HG02943 (cell line): ENCODE data around the gene BSG.

Source experiments
- ATAC-seq: cut with Tn5 transposase; IDR thresholded peaks from one replicate; pipeline ENCODE4 v1.9.1; 2021; ENCODE audit warnings: mild to moderate bottlenecking, low read depth, moderate library complexity; ENCODE audit not compliant: unreplicated experiment

The BSG gene

DNA sequence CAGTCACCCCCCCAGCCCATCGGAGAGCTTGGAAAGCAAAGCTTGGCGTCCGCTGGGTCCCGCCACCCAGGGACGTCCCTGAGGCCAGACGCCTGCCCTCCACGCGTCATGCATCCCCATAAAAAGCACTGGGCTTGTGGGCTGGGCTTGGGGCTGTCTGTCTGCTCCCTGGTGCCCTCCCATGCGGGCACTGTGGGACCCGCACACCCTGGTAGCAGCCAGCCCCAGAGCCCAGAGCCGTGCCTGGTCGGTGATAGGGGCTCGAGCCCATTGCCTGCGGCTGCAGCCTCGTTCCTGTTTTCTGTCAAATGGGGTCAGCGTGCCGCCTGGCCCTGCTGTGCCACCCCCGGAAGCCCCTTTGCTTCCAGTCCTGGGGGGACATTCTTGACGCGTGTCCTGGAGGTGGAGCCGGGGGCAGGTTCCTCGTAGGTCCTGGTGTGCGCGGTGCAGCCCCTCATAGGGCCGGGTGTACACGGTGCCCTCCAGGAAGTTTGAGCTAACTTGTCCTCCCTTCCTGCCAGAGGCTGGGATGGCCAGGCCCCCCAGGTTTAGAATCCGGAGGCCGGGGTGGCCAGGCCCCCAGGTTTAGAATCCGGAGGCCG lies 32.9 kb upstream of the BSG start:
- ATAC-seq: no peak

GRCh38 chr19:540867-541637 lies 31.3 kb upstream of the BSG start:
- ATAC-seq: no peak

DNA sequence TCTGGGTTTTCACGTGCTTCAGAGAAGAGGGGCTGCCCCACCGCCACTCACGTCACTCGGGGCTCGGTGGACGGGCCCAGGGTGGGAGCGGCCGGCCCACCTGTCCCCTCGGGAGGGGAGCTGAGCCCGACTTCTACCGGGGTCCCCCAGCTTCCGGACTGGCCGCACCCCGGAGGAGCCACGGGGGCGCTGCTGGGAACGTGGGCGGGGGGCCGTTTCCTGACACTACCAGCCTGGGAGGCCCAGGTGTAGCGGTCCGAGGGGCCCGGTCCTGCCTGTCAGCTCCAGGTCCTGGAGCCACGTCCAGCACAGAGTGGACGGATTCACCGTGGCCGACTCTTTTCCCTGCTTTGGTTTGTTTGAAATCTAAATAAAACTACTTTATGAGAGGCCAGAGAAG lies 30.7 kb upstream of the BSG start:
- no peak for ATAC-seq

DNA sequence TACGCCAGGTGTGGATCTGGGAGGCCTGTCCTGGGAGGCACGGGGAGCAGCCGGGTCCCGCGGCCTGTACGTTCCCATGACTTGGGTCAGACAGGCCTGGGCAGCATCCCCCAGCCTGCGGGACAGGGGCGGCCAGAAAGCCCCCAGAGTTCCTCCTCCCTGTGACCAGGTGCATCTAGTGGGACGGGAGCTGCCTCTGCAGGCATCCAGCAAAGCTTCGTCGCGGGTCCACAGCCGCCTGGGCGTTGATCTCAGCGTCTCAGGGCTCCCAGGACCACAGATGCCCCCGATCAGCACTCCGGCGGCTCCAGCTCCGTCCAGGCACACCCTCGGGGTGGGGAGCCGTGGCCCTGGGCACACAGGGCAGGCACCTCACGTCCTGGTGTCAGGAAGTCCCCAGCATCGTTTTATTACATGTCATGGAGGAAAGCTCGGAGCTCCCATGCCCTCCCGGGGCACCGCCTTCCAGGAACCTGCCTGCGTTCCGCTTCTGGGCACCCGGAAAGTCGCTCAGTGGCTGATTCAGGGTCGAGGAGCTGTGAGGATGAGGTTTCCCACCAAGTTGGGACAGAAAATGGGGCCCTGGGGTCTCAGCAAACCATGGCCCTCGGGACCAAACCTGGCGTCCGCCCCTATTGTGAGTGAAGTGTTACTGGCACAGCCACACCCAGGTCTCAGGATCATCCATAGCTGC lies 30.1 kb upstream of the BSG start:
- no peak for ATAC-seq

DNA sequence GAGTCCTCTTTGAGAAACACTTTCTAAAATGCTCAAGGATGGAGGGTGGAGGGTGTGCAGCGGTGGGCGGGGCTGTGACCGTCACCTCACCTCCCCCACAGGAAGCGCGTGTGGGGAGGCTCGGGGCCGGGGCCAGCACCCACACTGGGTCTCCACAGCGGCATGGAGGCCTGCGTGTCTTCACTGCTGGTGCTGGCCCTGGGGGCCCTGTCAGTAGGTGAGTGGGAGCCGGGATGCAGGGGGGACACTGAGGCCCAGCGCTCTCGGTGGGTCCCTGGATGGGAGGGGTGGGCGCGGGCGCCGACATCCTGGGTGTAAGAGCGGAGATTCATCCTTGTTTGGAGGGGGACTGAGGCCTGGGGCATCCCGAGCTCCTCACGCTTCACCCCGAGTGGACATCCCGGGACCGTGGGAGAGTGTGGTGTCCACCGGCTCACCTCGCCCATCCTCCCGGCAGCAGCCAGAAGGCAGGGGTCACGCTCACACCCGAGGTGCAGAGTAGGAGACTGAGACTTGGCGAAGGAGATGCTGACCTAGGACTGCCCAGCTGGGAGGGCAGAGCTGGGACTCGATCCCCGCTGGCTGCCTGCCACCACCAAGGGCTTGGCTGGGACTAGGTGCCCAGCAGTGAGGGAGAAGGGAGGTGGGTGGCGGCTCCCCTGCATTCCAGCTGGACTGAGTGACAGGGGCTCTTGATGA lies 28.3 kb upstream of the BSG start, which contains the start of gene GZMM:
GZMM (plus strand) TSS at position 144 of the 699 bp plus-strand sequence; CDS start at position 163, 19 bp downstream.
- no peak for ATAC-seq

- ATAC-seq: no peak
Observed at GRCh38 chr19:547117-547516, 25.3 kb upstream of the BSG start.

- ATAC-seq: no peak
Observed at GRCh38 chr19:547836-548720, 24.3 kb upstream of the BSG start.

DNA sequence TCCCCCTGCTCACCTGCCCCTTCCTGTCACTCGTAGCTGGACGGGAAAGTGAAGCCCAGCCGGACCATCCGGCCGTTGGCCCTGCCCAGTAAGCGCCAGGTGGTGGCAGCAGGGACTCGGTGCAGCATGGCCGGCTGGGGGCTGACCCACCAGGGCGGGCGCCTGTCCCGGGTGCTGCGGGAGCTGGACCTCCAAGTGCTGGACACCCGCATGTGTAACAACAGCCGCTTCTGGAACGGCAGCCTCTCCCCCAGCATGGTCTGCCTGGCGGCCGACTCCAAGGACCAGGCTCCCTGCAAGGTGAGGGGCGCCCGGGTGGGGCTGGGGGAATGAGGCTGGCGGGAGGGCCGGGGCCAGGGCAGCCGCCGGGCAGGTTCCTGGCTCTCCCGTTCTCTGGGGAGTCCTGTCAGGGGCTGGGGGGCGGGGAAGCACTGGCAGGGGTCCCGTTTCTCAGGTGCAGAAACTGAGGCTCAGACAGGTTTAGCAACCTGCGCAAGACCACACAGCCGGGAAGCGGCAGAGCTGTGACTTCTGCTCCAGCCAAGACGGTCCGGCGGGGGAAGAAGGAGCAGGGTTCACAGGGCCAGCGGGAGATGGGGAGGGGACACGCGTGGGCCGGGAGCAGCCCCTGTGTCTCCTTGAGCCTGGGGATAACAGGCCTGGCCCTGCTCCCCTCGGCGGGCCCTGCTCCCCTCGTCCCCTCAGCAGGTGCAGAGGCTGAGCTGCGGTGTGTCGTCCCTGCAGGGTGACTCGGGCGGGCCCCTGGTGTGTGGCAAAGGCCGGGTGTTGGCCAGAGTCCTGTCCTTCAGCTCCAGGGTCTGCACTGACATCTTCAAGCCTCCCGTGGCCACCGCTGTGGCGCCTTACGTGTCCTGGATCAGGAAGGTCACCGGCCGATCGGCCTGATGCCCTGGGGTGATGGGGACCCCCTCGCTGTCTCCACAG lies 23.2 kb upstream of the BSG start:
- ATAC-seq: no peak

DNA sequence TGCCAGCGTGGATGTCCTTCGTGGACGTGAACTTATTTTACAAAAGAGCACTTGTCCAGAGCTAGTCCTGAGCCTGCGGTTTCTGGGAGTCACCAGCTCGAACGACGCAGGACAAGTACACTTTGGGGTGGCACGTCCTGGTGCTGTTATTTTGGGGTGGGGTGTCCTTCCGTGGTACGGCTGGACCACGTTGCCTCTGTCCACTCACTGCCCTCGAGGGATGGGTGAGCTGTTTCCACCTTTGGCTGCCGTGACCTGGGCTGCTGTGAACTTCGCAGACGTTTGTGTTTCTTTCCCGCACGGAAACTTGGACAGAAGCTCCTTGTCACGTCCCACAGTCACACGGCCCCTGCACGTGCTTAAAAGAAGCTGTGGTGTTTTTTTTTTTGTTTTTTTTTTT lies 17.6 kb upstream of the BSG start:
- ATAC-seq: no peak

DNA sequence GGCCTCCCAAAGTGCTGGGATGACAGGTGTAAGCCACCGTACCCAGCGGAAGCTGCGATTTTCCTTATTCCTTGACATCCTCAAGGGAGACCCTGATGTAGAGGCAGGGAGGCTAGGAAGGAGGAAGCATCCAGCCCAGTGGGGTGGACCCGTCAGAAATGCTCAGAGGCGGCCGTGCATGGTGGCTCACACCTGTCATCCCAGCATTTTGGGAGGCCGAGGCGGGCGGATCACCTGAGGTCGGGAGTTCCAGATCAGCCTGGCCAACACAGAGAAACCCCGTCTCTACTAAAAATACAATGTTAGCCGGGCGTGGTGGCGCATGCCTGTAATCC lies 17.0 kb upstream of the BSG start:
- ATAC-seq: no peak

DNA sequence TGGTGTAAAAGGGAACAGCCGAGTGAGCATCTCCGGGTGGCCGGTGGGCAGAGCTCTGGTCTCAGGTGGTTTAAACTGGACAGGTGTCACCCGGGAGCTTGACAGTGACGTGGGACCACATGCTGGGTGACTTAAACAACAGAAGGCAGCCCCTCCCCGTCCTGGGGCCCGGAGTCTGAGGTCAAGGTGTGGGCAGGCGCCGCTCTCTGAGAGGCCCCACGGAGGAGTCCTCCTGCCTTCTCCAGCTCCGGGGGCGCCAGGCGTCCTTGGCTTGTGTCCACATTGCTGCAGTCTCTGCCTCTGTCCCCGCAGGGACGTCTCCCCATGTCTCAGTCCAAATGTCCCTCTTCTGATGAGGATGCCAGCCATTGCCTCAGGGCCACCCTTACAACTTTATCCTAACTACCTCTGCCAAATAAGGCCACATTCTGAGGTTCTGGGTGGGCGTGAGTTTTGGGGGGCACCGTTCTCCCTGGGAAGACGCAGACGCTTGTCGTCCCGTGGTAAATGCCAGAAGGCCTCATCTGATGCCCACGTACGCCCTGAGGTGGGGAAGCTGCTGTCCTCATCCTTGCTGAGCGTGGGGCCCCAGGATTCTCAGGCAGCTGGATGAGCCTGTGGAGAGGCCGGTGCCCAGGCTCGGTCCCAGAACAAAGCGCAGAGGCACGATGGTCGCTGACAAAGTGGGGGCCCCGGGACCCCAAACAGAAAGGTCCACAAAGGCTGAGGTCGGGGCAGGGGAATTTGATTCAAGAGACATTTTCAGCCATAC lies 15.6 kb upstream of the BSG start:
- ATAC-seq: no peak

DNA sequence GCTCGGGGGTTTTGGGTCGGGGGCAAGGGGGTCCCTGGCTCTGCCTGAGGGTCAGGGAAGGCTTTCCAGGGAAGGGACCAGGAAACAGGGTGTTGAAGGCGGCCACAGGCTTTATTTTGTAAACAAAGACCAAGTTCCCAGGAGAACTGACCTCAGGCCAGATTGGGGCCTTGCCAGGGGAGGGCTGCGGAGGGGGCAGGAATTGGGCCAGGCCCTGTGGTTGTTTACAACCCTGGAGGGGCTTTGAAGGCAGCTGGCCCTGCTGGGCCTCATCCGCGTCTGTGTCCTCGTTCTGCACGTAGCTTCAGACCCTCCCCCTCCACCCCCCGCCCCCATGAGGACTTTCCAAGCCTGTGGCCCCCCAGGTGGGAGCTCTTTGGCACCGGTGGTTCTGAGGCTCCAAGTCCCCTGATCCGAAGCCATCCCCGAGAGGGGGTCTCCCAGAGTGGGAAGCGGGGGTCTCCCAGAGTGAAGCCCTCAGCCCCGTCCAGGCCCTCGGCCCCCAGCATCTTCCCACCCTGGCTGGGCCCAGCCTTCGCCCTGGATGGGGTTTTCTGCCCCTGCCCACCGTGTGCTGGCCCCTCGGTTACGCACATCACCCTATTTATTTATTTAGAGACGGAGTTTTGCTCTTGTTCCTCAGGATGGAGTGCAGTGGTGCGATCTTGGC lies 13.5 kb upstream of the BSG start:
- no peak for ATAC-seq

DNA sequence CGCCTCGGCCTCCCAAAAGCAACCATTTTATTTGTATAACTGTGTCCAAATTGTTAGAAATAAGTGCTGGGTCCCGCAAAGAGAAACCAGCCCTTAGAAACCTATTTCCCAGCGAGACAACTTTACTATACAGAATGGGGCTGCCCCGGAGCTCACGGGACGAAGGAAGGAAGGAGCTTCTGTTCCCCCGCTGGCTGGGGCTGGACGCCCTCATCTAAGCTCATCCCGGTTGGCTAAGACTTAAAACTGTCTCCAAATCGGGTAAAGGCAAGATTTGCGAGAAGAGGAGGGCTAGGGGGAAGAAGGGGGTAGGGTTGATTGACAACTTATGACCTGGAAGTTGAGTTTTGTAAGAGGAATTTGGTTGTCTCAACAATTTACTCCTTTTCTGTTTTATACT lies 12.3 kb upstream of the BSG start:
- ATAC-seq: no peak

DNA sequence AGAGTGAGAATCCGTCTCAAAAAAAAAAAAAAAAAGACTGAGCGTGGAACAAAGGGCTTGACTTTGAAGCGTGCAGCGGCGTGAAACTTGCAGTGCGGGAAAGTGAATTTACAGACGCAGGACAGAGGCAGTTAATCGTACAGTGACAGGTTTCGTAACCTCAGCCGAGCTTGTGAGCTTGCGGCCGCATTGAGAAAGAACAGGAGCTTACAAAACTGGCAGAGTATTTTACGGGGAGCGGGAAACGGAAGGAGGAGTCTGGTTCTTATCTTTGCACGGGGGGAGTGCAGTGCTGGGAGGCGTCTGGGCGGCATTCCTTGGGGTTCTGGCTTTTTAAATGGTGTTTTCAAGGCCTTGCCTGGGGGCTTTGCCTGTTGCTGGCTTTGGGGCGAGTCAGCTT lies 6.0 kb upstream of the BSG start:
- no peak for ATAC-seq

DNA sequence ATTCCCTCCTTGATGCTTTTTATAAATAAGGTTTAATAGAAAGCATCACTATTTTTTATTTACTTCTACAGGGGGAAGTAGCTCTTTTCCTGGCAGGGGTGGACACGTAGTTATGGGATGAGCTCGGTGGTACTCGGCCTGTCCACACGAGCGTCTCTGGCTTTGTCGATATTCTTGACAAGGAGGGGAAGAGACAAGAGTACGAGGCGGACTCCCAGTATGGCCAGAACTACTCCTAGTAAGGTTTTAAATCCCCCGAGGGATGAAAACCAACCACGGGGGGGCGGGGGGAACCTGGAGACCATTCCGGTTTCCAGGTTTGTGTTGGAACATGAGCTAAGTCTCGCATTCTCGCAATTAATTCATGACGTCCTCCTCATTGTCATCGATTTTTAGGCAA lies 5.6 kb upstream of the BSG start:
- no peak for ATAC-seq

DNA sequence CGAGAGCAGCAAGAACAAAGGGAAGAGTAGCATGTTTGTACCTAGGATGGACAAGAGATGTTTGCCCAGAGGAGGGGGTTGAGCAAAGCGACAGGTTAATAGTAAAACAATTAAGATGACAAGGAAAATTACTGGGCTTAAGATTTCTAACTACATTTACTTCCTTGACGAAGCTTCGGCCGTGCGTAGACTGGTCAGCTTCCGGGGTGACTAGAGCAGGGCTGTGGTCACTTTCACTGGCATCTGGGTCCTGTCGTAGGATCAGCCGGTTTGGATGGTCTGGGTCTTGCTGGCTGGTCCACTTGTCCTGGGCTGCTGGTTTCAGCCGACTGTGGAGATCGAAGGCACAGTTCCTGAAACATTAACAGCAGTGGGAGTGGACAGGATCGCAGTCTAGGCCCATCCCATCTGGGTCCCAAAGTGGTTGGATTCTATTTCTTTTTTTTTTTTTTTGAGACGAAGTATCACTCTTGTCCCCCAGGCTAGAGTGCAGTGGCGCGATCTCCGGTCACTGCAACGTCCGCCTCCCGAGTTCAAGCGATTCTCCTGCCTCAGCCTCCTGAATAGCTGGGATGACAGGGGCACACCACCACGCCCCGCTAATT lies 5.0 kb upstream of the BSG start:
- no peak for ATAC-seq

DNA sequence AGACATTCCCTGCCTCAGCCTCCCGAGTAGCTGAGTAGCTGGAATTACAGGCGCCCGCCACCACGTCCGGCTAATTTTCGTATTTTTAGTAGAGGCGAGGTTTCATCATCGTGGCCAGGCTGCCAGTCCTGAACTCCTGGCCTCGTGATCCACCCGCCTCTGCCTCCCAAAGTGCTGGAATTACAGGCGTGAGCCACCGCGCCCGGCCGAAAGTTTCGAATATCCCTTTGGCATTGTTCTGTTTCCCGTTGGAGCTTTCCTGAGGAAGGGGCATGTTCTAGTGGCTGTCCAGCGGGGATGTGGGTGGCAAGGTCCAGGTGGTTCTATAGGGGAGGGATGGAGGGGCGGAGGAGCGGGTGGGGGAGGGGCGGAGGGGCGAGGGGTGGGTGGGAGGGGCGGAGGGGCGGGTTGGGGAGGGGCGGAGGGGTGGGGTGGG lies 2.1 kb upstream of the BSG start:
- ATAC-seq: no peak
